Epithelial cell of esophagus (primary cell): Measurements from ENCODE around the gene SYT15.
"Not testable (repeated sequence)": the region's sequence is repeated elsewhere in the genome, so short reads cannot be mapped to it uniquely, and the experiment has no call there.

Source experiments
- DNase-seq: peaks from one replicate; pipeline ENCODE4 v3.0.0; 2010; ENCODE audit warnings: low read depth
- H3K4me3 ChIP-seq: 2 replicates; pipeline ENCODE4 v1.5.1; 2011; ENCODE audit warnings: mild to moderate bottlenecking, low read length, control low read depth
- CTCF ChIP-seq: IDR thresholded peaks from 2 replicates; pipeline ENCODE4 v1.5.1; 2011; ENCODE audit warnings: low read depth, mild to moderate bottlenecking, low read length, control low read depth, inconsistent platforms; ENCODE audit not compliant: insufficient read depth; ENCODE audit errors: missing control alignments

Gene SYT15

GRCh38 chr10:46560381-46560780, 18.5 kb upstream of the SYT15 start:
- DNase-seq, result no peak
- no peak for TF ChIP-seq CTCF
- H3K4me3 ChIP-seq, result no peak overlapping the region

DNA sequence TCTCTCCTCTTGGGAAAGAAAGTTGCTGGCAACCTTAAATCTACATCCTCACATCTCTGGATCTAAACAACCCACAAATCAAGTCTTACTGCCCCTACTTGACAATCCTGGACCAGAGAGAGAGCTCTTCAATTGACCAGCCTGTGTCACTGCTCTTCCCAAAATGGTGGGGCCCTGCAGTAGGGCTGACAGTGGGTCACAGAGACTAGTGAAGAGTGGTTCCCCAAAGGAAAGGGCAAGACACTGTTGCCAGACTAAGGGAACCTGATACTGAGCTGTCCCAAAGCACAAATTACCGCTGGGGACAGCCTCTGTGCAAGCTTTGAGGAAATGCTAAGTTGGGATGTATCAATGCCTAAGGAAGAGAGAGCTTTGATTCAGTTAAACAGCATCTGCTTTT, 18.0 kb upstream of the SYT15 start:
- no peak overlapping the region for H3K4me3 ChIP-seq
- no peak for DNase-seq
- TF ChIP-seq CTCF, result no peak

DNA sequence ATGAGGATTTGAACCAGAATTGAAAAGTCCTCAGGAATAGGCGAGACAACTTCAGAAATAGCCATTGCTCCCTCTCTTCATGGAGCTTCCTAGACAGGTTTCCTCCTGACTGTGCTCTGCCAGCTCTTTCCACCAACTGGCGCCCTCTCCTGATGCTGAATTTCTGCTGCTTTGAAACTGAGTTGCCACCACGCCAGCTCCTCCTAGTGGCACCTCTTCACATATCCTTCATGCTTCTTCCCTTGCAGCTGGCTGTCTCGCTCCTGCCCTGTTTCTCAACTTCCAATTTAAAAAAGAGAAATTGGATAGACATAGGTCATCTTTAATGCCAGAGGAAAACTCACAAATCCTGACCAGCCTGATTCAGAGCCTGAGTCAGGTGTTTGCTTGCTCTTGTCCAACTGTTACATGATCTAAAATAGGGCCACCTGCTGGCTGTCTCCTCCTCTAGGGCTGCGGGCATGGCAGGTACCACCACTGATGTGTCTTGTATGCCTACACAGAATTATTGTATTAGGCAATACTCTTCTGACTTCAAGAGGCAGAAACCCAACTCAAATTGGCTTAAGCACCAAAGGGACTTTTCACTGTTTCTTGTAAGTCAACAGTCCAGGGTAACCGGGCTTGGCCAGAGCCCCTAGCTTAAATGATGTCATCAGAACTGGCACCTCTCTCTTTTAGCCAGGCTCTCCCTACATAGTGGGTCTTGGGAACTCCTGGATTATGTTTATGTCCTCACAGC, 13.2 kb upstream of the SYT15 start:
- H3K4me3 ChIP-seq, result not testable (repeated sequence)
- peak; percentile 66 for TF ChIP-seq CTCF
- peak; percentile 82 for DNase-seq

DNA sequence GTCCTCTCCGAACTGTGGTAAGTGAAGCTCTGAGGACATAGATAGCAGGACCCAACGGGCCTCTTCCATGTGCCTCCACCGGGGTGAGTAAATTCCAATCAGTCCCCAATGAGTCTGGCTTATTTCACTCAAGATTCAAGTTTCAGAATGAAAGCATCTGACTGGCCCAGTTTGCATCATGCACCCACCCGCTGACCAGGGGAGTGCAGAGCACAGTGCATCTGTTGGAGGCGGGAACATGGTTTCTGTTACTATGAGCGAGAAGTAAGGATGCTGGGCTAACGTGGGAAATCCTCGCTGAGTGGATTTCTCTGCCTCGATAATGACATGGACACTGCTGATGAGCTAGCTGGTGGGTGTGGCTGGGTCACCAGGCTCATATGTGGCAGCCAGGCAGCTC, 11.8 kb upstream of the SYT15 start:
- H3K4me3 ChIP-seq, DNase-seq: not testable (repeated sequence)

GRCh38 chr10:46570655-46571054, 8.3 kb upstream of the SYT15 start:
- DNase-seq, H3K4me3 ChIP-seq: not testable (repeated sequence)

GRCh38 chr10:46572765-46573164, 6.2 kb upstream of the SYT15 start:
- not testable (repeated sequence) for DNase-seq, H3K4me3 ChIP-seq

GRCh38 chr10:46573314-46573713, 5.6 kb upstream of the SYT15 start:
- not testable (repeated sequence) for DNase-seq, H3K4me3 ChIP-seq

DNA sequence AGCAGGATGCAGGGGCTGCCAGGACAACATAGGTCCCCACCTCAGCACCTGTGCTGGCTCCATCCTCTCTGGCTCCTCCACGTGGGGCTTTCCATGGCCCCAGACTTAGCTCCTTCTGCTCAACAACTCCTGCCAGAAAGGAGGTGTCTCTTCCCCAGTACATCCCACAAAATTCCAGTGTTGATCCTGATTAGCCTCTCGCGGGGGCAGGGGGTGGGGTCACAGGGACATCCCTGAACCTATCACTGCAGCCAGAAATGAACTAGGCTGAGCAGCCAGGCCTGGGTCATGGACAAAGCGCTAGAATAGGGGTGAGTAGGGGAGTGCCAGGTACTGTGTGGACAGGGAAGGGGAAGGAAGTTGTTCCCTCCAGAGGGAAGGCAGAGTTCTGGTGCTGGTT, 5.0 kb upstream of the SYT15 start:
- DNase-seq, H3K4me3 ChIP-seq: not testable (repeated sequence)

GRCh38 chr10:46577624-46578473, 1.1 kb upstream of the SYT15 start:
- not testable (repeated sequence) for DNase-seq, H3K4me3 ChIP-seq

DNA sequence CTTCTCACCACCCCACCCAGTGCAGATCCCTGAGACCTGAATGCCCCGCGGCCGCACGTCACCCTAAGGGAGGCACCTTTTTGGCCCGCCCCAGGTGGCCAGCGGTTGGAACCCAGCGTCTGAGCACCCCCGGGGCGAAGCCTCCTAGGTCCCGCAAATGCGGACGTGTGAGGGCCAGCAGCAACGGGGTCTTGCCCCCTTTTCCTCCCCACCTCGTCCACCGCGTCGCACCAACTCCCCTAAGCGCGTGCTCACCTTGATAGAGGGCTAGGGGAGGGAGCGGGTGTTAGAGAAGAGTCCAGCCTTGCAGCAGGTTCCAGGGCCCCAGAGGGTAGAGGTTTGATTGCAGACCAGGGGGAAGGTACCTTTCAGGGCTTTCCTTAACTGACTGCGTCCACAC, 450 bp downstream of the SYT15 start:
- not testable (repeated sequence) for DNase-seq, H3K4me3 ChIP-seq

GRCh38 chr10:46581997-46582396, 3.1 kb downstream of the SYT15 start:
- not testable (repeated sequence) for DNase-seq, H3K4me3 ChIP-seq

DNA sequence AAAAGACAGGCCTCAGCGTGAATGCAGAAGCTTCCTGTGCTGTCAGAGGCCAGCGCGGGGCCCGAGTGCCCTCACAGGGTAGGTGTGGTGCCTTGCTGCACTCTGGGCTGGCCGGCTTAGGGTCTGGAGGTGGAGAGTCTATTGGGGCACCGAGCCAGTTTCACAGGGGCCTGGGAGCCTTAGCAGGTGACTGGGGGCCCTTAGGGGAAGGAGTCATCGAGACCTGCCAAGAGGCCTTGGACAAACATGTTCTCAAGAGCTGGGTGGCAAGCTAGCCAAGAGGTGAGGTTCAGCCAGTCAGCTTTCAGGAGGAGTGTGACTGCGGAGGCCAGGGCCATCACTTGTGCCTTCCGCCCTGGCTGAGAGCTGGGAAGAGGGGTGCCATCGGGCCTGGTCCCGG, 3.6 kb downstream of the SYT15 start:
- not testable (repeated sequence) for DNase-seq, H3K4me3 ChIP-seq

DNA sequence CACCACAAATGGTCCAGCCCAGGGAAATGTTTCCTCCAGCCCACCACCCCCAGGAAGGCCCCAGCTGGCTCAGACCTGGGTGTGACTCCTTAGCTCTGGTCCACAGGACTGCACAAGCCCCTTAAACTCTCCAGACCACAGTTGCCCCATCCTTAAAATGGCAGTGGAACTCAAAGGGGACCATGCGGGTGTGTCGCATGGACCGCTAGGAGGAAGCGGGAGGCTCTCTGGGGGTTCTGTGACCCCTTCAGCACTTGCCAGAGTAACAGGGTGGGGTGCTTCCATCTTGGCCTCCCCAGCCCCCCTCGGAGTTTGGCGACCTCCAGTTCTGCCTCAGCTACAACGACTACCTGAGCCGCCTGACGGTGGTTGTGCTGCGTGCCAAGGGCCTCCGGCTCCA, 5.3 kb downstream of the SYT15 start:
- not testable (repeated sequence) for DNase-seq, H3K4me3 ChIP-seq

DNA sequence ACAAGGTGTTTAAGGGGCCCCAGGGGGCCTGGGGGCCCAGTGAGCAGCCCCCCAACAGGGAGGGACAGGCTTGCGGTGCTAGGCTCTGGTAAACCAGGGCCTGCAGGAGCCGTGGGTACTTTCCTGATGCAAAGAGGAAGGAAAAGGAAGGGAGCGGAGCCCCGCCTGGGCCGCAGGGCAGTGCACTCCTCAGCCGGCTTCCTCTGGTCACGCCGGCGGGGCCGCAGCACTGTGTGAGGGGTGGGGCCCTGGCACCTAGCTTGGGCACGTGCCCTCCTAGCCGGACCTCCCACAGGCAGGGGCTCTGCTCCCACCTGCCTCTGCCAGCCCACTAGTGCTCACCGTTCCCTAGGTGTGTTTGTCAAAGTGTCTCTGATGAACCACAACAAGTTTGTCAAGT, 6.3 kb downstream of the SYT15 start:
- H3K4me3 ChIP-seq, DNase-seq: not testable (repeated sequence)

GRCh38 chr10:46587546-46587945, 8.6 kb downstream of the SYT15 start:
- H3K4me3 ChIP-seq, DNase-seq: not testable (repeated sequence)

- H3K4me3 ChIP-seq, DNase-seq: not testable (repeated sequence)
Observed at GRCh38 chr10:46588221-46588620, 9.3 kb downstream of the SYT15 start.
